ENCODE results near the gene ARHGEF11. TPM values are rescaled to one million over a fixed set of nuclear protein-coding genes. Genes with fewer than 3 reads are reported as not detected.

The ARHGEF11 gene
- total and polyA plus RNA-seq, 2 of the 4 experiments (the other 2 are of a cell fraction) = 16.8 to 17.2 TPM

DNA sequence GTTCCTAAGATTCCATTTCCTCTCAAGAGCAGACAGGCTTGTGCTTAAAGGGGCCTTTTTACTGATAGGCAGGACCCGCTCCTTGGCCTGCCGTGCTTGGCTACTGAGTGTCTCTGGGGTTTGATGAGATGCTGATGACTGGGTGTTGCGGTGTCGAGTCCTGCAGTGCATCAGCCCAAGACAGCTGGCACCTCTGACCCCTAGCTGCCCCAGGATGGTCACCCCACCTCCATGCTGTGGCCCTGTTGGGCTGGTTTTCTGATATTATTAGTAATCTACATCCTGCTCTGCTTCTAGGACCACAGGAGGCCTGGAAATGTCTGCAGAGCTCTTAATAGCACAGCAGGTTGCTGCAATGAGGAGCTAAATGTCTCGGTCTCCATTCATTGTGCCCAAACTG, 96.4 kb downstream of the ARHGEF11 start:
- intact Hi-C loops (cut with micrococcal nuclease) = no loop called here
- H4K91ac ChIP-seq (ENCODE audit: insufficient read depth, low read depth, low read length) = no peak overlapping the region
- no peaks in the 10 kb centered on the region for H3K27me3 ChIP-seq (ENCODE audit: control insufficient read depth, insufficient read depth, low read length)
- H3K9ac ChIP-seq (ENCODE audit: low read depth, low read length) = no peak overlapping the region
- H3K4ac ChIP-seq (ENCODE audit: low read depth, low read length) = no peak overlapping the region
- 0 out of 2 replicates have a peak, but pooled peaks cover 16% of the 10 kb centered on the region for H3K9me1 ChIP-seq (ENCODE audit: insufficient read depth, low read length)
- H2AK5ac ChIP-seq (ENCODE audit: low read depth, low read length) = no peak overlapping the region
- no peak overlapping the region for H3K23ac ChIP-seq (ENCODE audit: low read depth, low read length)
- DNase-seq (no peak), ATAC-seq (ENCODE audit: low read depth) (no peak)
- no peak overlapping the region for H3K56ac ChIP-seq (ENCODE audit: extremely low read depth, insufficient read depth, low read length)
- 100% methylated on average over 1 of the region's 5 CpGs; no CpG with 5 or more reads in 1 of the 2 experiments for WGBS, 2 experiments (ENCODE audit: extremely low coverage in 2 of 2, insufficient read length in 1 of 2)
- POLR2A ChIA-PET (ENCODE audit: unreplicated experiment) = no interaction called here
- H4K8ac ChIP-seq (ENCODE audit: low read depth in 2 of 2, low read length in 2 of 2) = no peak overlapping the region
- H2BK120ac ChIP-seq (ENCODE audit: low read depth, low read length) = no peak overlapping the region
- no peak overlapping the region for H3K18ac ChIP-seq (ENCODE audit: low read depth, low read length)
- no peak overlapping the region for H2BK5ac ChIP-seq (ENCODE audit: low read depth, low read length, poor library complexity, severe bottlenecking)
- H2BK15ac ChIP-seq (ENCODE audit: low read depth, low read length) = no peak overlapping the region
- dilution Hi-C loops (cut with HindIII; ENCODE audit: low sequenced_read_pairs, unreplicated experiment) = no loop called here
- H3K9me3 ChIP-seq (ENCODE audit: control insufficient read depth, insufficient read depth, low read length) = no peaks in the 10 kb centered on the region
- TF ChIP-seq RCOR1 (IDR thresholded peaks at IDR 0.05; ENCODE audit: insufficient replicate concordance, low read length) = no peak
- no peak overlapping the region for H2AK9ac ChIP-seq (replicated peaks; ENCODE audit: low read depth, low read length, poor library complexity)
- H3K79me1 ChIP-seq (ENCODE audit: low read depth in 1 of 2, low read length in 2 of 2) = no peaks in the 10 kb centered on the region
- H3K4me3 ChIP-seq (ENCODE audit: insufficient read depth, low read depth, low read length) = no peak overlapping the region
- H4K5ac ChIP-seq (ENCODE audit: low read depth, low read length) = no peak overlapping the region
- in situ Hi-C loops (cut with MboI; ENCODE audit: low sequenced_read_pairs) = no loop called here
- no peak overlapping the region for H2AFZ ChIP-seq (replicated peaks; ENCODE audit: low read length, poor library complexity)
- H3K14ac ChIP-seq (replicated peaks; ENCODE audit: low read depth, low read length) = no peak overlapping the region
- H3K4me1 ChIP-seq (ENCODE audit: control insufficient read depth, insufficient read depth, low read length) = no peaks in the 10 kb centered on the region
- CTCF ChIA-PET = interaction anchor here (0.6 to 1.1 kb wide), 3 partner anchors 11 to 148 kb away, joined by 3 read pairs; no protein-coding TSS in a partner anchor
- H4K20me1 ChIP-seq (ENCODE audit: insufficient read depth, low read length) = no peaks in the 10 kb centered on the region; the same call in 1 of the 2 replicates
- peaks cover 63% of the 10 kb centered on the region for H3K36me3 ChIP-seq (ENCODE audit: control insufficient read depth, insufficient read depth, low read length)
- H3K27ac ChIP-seq (ENCODE audit: insufficient read depth, low read length) = no peak overlapping the region
- no peak overlapping the region for H3K4me2 ChIP-seq (ENCODE audit: low read depth, low read length)
- BruUV-seq (replicated peaks) = no TSS peak
- H2BK20ac ChIP-seq (ENCODE audit: low read depth, low read length) = no peak overlapping the region

Measured in IMR-90 (cell line).